Keratinocyte (primary cell): ENCODE measurements around the gene MEG3. TPM values are rescaled to one million over a fixed set of nuclear protein-coding genes. Genes with fewer than 3 reads are reported as not detected.

Experiments
- DNase-seq: peaks from one replicate; pipeline ENCODE4 v3.0.0-alpha.2; 2011; ENCODE audit warnings: low read depth, missing footprints, low spot score
- FAIRE-seq: peaks from 2 replicates; lab custom pipeline; 2011; peaks lifted over from hg19 to GRCh38; lab: Jason Lieb, UNC
- H2AFZ ChIP-seq: 2 replicates; pipeline ENCODE4 v1.6.0; 2012; ENCODE audit warnings: low read length, control low read depth, inconsistent platforms; ENCODE audit not compliant: control insufficient read depth
- H3K27ac ChIP-seq: 2 replicates; pipeline ENCODE4 v1.5.1; 2011; ENCODE audit warnings: low read length; ENCODE audit not compliant: control insufficient read depth, insufficient read depth
- H3K27me3 ChIP-seq: 3 replicates; pipeline ENCODE4 v1.6.0; 2011; ENCODE audit warnings: low read length; ENCODE audit not compliant: control insufficient read depth, insufficient read depth; ENCODE audit errors: extremely low read depth
- H3K36me3 ChIP-seq, 2 experiments: 2 replicates in 1 of 2; 3 replicates in 1 of 2; pipeline ENCODE4 v1.5.1; 2011; ENCODE audit warnings: low read length in 2 of 2, mild to moderate bottlenecking in 1 of 2; ENCODE audit not compliant: control insufficient read depth in 2 of 2, insufficient read depth in 2 of 2; ENCODE audit errors: extremely low read depth in 1 of 2
- H3K4me1 ChIP-seq: 3 replicates; pipeline ENCODE4 v1.5.1; 2011; ENCODE audit warnings: low read length; ENCODE audit not compliant: control insufficient read depth, insufficient read depth; ENCODE audit errors: extremely low read depth
- H3K4me2 ChIP-seq: 3 replicates; pipeline ENCODE4 v1.6.0; 2011; ENCODE audit warnings: low read depth, low read length; ENCODE audit not compliant: control insufficient read depth, insufficient read depth; ENCODE audit errors: extremely low read depth
- H3K4me3 ChIP-seq, 3 experiments: fragments of 200-600 bp in 1 of 3; sonication (generic) in 1 of 3; 2 replicates in 2 of 3; 3 replicates in 1 of 3; pipeline ENCODE4 v1.5.1; 2011 to 2016; ENCODE audit warnings: low read length in 3 of 3, mild to moderate bottlenecking in 3 of 3, control low read depth in 2 of 3, inconsistent platforms in 1 of 3, low read depth in 1 of 3, mixed read lengths in 1 of 3, mixed run types in 1 of 3, moderate library complexity in 1 of 3; ENCODE audit not compliant: control insufficient read depth in 2 of 3, insufficient read depth in 2 of 3; ENCODE audit errors: extremely low read depth in 1 of 3
- H3K79me2 ChIP-seq: 2 replicates; pipeline ENCODE4 v1.6.0; 2012; ENCODE audit warnings: low read length; ENCODE audit not compliant: control insufficient read depth, insufficient read depth
- H3K9ac ChIP-seq: 3 replicates; pipeline ENCODE4 v1.6.0; 2011; ENCODE audit warnings: low read length; ENCODE audit not compliant: control insufficient read depth, insufficient read depth; ENCODE audit errors: extremely low read depth
- H3K9me1 ChIP-seq: 3 replicates; pipeline ENCODE4 v1.6.0; 2011; ENCODE audit warnings: low read length; ENCODE audit not compliant: control insufficient read depth, insufficient read depth; ENCODE audit errors: extremely low read depth
- H3K9me3 ChIP-seq: 2 replicates; pipeline ENCODE4 v1.5.1; 2012; ENCODE audit warnings: low read depth, low read length; ENCODE audit not compliant: control insufficient read depth
- H4K20me1 ChIP-seq: 3 replicates; pipeline ENCODE4 v1.6.0; 2011; ENCODE audit warnings: low read length; ENCODE audit not compliant: control insufficient read depth, insufficient read depth; ENCODE audit errors: extremely low read depth
- EZH2 ChIP-seq: IDR thresholded peaks from one replicate; pipeline ENCODE4 v1.6.1; 2012; ENCODE audit warnings: inconsistent platforms, mild to moderate bottlenecking, low read length, moderate library complexity
- dilution Hi-C: fragments of 300-500 bp; cut with MboI; formaldehyde crosslinking; loops from one replicate; pipeline ENCODE4 v1.7.0; 2020; ENCODE audit warnings: low sequenced_read_pairs; ENCODE audit not compliant: extremely low pct_ligation_motif_present
- polyA plus RNA-seq, 5 experiments: library from polyadenylated mRNA; depleted of rRNA in 3 of 5; stranded (reverse) in 3 of 5; stranded (forward) in 1 of 5; unstranded in 1 of 5; fragments of >200 nt; gene quantifications; 1 replicate in 1 of 5; 2 replicates in 3 of 5; 3 replicates in 1 of 5; pipeline versions ENCODE4 v1.2.1 to v1.2.3, GENCODE V29; 2011 to 2012; ENCODE audit warnings: missing spikeins in 2 of 5, low read depth in 1 of 5, low replicate concordance in 1 of 5
- TF ChIP-seq, protein P1 (sequence below), 3 experiments: IDR thresholded peaks in 1 of 3; conservative IDR thresholded peaks in 1 of 3; optimal IDR thresholded peaks in 1 of 3; 2 replicates in 2 of 3; 3 replicates in 1 of 3; pipeline versions ENCODE3 to v1.5.1; 2011; ENCODE audit warnings: low read length in 3 of 3, mild to moderate bottlenecking in 3 of 3, moderate library complexity in 2 of 3, control low read depth in 1 of 3, inconsistent platforms in 1 of 3; ENCODE audit not compliant: insufficient read depth in 2 of 3; ENCODE audit errors: extremely low read depth in 1 of 3

The MEG3 gene
- polyA plus RNA-seq, 1 donor (not counting 4 experiments of a cell fraction or from before 2014, with no cell fraction given): 5.6 TPM

GRCh38 chr14:100904307-100905087 lies 78.6 kb downstream of the MEG3 start:
- no peak for DNase-seq
- Histone ChIP-seq H3K4me3 (no peak overlapping the region), H3K27ac (no peak overlapping the region), H3K27me3 (peaks cover 15% of the 10 kb centered on the region), H3K4me1 (no peaks in the 10 kb centered on the region), H3K36me3 (no peaks in the 10 kb centered on the region), H3K9ac (no peak overlapping the region), H2AFZ (no peak overlapping the region), H3K9me3 (no peaks in the 10 kb centered on the region), H3K4me2 (no peak overlapping the region), H3K79me2 (no peaks in the 10 kb centered on the region), H3K9me1 (no peaks in the 10 kb centered on the region), H4K20me1 (no peaks in the 10 kb centered on the region)
- FAIRE-seq: no peak
- dilution Hi-C loops: no loop called here
- peak; percentile 8 for TF ChIP-seq EZH2
- TF ChIP-seq, protein P1, sequence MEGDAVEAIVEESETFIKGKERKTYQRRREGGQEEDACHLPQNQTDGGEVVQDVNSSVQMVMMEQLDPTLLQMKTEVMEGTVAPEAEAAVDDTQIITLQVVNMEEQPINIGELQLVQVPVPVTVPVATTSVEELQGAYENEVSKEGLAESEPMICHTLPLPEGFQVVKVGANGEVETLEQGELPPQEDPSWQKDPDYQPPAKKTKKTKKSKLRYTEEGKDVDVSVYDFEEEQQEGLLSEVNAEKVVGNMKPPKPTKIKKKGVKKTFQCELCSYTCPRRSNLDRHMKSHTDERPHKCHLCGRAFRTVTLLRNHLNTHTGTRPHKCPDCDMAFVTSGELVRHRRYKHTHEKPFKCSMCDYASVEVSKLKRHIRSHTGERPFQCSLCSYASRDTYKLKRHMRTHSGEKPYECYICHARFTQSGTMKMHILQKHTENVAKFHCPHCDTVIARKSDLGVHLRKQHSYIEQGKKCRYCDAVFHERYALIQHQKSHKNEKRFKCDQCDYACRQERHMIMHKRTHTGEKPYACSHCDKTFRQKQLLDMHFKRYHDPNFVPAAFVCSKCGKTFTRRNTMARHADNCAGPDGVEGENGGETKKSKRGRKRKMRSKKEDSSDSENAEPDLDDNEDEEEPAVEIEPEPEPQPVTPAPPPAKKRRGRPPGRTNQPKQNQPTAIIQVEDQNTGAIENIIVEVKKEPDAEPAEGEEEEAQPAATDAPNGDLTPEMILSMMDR (optimal IDR thresholded peaks at IDR 0.05 in 1 of 3, IDR thresholded peaks at IDR 0.05 in 1 of 3, conservative IDR thresholded peaks at IDR 0.05 in 1 of 3; ENCODE audit: extremely low read depth in 1 of 3, insufficient read depth in 2 of 3, low read length in 3 of 3): peak in 2 of 3 experiments; percentile 13 to 25

DNA sequence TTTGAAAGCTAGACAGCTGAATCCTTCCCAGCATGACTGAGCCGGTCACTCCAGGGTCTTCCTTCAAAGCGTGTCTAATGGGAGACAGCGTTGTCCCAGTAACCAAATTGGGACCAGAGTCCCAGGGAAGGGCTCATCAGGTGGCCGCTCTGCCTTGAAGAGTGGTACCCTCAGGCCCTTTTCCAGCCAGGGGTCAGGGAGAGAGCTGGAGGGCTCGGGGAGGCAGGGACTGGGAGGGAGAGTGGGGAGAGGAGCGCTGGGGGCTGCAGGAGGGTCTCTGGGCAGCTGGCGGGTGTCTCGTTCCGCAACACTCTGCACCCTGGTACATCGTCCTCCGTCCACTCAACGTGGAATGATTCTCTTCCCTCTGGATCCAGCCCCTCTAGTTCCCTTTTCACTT lies 79.2 kb downstream of the MEG3 start:
- TF ChIP-seq EZH2: no peak
- TF ChIP-seq, protein P1 (optimal IDR thresholded peaks at IDR 0.05 in 1 of 3, IDR thresholded peaks at IDR 0.05 in 1 of 3, conservative IDR thresholded peaks at IDR 0.05 in 1 of 3; ENCODE audit: extremely low read depth in 1 of 3, insufficient read depth in 2 of 3, low read length in 3 of 3): no peak
- no peaks in the 10 kb centered on the region for H3K9me3 ChIP-seq
- peaks cover 15% of the 10 kb centered on the region for H3K27me3 ChIP-seq
- H3K27ac ChIP-seq: no peak overlapping the region
- H3K36me3 ChIP-seq: no peaks in the 10 kb centered on the region
- H3K9me1 ChIP-seq: no peaks in the 10 kb centered on the region
- H3K79me2 ChIP-seq: no peaks in the 10 kb centered on the region
- DNase-seq (no peak), FAIRE-seq (no peak)
- no peak overlapping the region for H3K4me2 ChIP-seq
- H3K9ac ChIP-seq: no peak overlapping the region
- H3K4me1 ChIP-seq: no peaks in the 10 kb centered on the region
- no peaks in the 10 kb centered on the region for H4K20me1 ChIP-seq
- H3K4me3 ChIP-seq: no peak overlapping the region
- dilution Hi-C loops: no loop called here
- H2AFZ ChIP-seq: no peak overlapping the region
